GM10248 (cell line): Measurements from ENCODE around the gene ZNF646.

Experiments
- CTCF ChIA-PET: fragments of 300-600 bp; sonication (Branson Sonifier 250); formaldehyde crosslinking; extraction: SDS; loops from one replicate; lab custom pipeline; 2021; ENCODE audit warnings: antibody characterized with exemption; lab: Yijun Ruan, JAX
- POLR2A ChIA-PET: fragments of 350-650 bp; sonication (Branson Sonifier 250); formaldehyde crosslinking; extraction: SDS; loops from one replicate; lab custom pipeline; 2020; ENCODE audit warnings: antibody characterized with exemption; lab: Yijun Ruan, JAX
- DNase-seq: peaks from one replicate; pipeline ENCODE4 v3.0.0; 2012; ENCODE audit errors: extremely low spot score
- TF ChIP-seq, protein P1 (sequence below): IDR thresholded peaks from 2 replicates; pipeline ENCODE4 v1.5.1; 2012; ENCODE audit warnings: mild to moderate bottlenecking, low read depth; ENCODE audit errors: extremely low read depth, missing control alignments, control extremely low read depth

Gene ZNF646

DNA sequence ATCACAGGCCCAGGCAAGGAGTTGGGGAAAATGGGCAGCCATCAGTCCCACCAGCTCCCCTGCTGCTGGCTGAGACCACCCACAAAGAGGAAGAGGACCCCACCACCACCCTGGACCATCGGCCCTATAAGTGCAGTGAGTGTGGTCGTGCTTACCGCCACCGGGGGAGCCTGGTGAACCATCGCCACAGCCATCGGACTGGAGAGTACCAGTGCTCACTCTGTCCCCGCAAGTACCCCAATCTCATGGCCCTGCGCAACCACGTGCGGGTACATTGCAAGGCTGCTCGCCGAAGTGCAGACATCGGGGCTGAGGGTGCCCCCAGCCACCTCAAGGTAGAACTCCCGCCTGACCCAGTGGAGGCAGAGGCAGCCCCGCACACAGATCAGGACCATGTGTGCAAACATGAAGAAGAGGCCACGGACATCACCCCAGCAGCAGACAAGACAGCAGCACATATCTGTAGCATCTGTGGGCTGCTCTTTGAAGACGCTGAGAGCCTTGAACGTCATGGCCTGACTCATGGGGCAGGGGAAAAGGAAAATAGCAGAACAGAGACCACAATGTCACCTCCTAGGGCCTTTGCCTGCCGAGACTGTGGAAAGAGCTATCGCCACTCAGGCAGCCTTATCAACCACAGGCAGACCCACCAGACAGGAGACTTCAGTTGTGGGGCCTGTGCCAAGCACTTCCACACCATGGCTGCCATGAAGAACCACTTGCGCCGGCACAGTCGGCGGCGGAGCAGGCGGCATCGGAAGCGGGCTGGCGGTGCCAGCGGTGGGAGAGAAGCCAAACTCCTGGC is 3.6 kb downstream of the ZNF646 start:
- CTCF ChIA-PET = interaction anchor here (1.0 kb wide), 1 partner anchor 8 kb away, joined by 3 read pairs; no protein-coding TSS in a partner anchor
- TF ChIP-seq, protein P1, sequence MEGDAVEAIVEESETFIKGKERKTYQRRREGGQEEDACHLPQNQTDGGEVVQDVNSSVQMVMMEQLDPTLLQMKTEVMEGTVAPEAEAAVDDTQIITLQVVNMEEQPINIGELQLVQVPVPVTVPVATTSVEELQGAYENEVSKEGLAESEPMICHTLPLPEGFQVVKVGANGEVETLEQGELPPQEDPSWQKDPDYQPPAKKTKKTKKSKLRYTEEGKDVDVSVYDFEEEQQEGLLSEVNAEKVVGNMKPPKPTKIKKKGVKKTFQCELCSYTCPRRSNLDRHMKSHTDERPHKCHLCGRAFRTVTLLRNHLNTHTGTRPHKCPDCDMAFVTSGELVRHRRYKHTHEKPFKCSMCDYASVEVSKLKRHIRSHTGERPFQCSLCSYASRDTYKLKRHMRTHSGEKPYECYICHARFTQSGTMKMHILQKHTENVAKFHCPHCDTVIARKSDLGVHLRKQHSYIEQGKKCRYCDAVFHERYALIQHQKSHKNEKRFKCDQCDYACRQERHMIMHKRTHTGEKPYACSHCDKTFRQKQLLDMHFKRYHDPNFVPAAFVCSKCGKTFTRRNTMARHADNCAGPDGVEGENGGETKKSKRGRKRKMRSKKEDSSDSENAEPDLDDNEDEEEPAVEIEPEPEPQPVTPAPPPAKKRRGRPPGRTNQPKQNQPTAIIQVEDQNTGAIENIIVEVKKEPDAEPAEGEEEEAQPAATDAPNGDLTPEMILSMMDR = no peak
- POLR2A ChIA-PET = no interaction called here
- no peak for DNase-seq

DNA sequence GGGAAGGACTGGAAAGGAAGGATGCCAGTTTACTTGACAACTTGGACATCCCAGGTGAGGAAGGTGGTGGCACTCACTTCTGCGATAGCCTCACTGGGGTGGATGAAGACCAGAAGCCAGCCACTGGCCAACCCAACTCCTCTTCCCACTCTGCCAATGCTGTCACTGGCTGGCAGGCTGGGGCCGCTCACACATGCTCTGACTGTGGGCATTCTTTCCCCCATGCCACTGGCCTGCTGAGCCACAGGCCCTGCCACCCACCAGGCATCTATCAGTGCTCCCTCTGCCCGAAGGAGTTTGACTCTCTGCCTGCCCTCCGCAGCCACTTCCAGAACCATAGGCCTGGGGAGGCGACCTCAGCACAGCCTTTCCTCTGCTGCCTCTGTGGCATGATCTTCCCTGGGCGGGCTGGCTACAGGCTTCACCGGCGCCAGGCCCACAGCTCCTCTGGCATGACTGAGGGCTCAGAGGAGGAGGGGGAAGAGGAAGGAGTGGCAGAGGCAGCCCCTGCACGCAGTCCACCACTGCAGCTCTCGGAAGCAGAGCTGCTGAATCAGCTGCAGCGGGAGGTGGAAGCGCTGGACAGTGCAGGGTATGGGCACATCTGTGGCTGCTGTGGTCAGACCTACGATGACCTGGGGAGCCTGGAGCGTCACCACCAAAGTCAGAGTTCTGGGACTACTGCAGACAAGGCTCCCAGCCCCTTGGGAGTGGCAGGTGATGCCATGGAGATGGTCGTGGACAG is 4.5 kb downstream of the ZNF646 start:
- TF ChIP-seq, protein P1 = no peak
- ChIA-PET POLR2A (no interaction called here), CTCF (interaction anchor here (1.0 kb wide), 1 partner anchor 7 kb away, joined by 3 read pairs; no protein-coding TSS in a partner anchor)
- no peak for DNase-seq

DNA sequence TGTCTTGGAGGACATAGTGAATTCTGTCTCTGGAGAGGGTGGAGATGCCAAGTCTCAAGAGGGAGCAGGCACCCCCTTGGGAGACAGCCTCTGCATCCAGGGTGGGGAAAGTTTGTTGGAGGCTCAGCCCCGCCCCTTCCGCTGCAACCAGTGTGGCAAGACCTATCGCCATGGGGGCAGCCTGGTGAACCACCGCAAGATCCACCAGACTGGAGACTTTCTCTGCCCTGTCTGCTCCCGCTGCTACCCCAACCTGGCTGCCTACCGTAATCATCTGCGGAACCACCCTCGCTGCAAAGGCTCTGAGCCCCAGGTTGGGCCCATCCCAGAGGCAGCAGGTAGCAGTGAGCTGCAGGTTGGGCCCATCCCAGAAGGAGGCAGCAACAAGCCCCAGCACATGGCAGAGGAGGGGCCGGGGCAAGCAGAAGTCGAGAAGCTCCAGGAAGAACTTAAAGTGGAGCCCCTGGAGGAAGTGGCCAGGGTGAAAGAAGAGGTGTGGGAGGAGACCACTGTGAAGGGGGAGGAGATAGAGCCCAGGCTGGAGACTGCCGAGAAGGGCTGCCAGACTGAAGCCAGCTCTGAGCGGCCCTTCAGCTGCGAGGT is 5.2 kb downstream of the ZNF646 start:
- DNase-seq = no peak
- ChIA-PET CTCF (no interaction called here), POLR2A (no interaction called here)
- TF ChIP-seq, protein P1 = no peak

DNA sequence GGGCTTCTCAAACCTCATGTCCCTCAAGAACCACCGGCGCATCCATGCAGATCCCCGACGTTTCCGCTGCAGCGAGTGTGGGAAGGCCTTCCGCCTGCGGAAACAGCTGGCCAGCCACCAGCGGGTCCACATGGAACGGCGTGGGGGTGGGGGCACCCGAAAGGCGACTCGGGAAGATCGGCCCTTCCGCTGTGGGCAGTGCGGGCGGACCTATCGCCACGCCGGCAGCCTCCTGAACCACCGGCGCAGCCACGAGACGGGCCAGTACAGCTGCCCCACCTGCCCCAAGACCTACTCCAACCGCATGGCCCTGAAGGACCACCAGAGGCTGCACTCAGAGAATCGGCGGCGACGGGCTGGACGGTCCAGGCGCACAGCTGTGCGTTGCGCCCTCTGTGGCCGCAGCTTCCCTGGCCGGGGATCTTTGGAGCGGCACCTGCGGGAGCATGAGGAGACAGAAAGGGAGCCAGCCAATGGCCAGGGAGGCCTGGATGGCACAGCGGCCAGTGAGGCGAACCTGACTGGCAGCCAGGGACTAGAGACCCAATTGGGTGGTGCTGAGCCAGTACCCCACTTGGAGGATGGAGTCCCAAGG is 5.9 kb downstream of the ZNF646 start:
- POLR2A ChIA-PET = no interaction called here
- TF ChIP-seq, protein P1 = no peak

DNA sequence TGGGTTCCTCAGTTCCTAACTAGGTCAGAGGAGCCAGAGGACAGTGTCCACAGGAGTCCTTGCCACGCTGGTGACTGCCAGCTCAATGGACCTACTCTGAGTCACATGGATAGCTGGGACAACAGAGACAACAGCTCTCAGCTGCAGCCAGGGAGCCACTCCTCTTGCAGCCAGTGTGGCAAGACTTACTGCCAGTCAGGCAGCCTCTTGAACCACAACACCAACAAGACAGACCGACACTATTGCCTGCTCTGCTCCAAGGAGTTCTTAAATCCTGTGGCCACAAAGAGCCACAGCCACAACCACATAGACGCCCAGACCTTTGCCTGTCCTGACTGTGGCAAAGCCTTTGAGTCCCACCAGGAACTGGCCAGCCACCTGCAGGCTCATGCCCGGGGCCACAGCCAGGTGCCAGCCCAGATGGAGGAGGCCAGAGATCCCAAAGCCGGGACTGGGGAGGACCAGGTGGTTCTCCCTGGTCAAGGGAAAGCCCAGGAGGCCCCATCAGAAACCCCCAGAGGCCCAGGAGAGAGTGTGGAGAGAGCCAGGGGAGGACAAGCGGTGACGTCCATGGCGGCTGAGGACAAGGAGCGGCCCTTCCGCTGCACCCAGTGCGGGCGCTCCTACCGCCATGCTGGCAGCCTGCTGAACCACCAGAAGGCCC is 6.7 kb downstream of the ZNF646 start:
- ChIA-PET CTCF (no interaction called here), POLR2A (no interaction called here)
- no peak for DNase-seq
- TF ChIP-seq, protein P1 = no peak

More for the DNA sequence above, 5.9 kb downstream of the ZNF646 start:
- CTCF ChIA-PET = no interaction called here
- DNase-seq = no peak
